GM21825 (cell line): ENCODE measurements around the gene PPP3CA.

Experiments used
- ATAC-seq: cut with Tn5 transposase; IDR thresholded peaks from one replicate; pipeline ENCODE4 v1.9.1; 2021; ENCODE audit warnings: mild to moderate bottlenecking, moderate library complexity; ENCODE audit not compliant: unreplicated experiment

PPP3CA gene

DNA sequence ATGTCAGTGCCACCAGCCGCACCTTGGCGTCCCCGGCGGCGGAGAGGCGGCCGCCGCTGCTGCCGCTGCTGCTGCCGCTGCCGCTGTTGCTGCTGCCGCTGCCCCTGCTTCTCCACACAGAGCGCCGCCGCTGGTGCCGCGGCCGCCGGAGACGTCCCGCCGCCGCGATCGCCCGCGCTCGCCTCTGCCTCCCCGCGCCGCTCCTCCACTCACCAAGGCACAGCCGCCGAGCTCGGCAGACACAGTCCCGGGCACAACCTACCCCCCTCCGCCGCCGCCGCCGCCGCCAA lies at the start of gene PPP3CA:
Gene PPP3CA (minus strand): TSS at position 260 of the 290 bp plus-strand sequence.
- peak; percentile 10 for ATAC-seq

DNA sequence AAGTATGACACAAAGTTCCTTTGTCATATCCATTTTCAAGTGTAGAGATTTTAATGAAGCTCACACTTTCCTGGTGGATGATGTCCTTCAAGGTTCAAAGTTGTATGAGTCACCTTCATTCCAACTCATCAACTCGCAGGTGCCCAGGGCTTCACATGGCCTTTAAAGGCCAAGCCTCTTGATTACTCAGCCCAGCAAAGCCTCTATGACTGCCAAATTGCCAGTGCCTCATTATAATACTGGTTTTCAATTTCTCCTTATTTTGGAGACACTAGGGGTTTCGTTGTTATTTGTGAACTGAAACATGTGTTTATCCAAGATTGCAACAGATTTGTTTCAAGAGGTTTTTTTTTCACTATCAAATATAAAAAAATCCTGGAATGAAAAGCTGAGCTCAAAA lies 45.9 kb upstream of the PPP3CA start:
- ATAC-seq = no peak

DNA sequence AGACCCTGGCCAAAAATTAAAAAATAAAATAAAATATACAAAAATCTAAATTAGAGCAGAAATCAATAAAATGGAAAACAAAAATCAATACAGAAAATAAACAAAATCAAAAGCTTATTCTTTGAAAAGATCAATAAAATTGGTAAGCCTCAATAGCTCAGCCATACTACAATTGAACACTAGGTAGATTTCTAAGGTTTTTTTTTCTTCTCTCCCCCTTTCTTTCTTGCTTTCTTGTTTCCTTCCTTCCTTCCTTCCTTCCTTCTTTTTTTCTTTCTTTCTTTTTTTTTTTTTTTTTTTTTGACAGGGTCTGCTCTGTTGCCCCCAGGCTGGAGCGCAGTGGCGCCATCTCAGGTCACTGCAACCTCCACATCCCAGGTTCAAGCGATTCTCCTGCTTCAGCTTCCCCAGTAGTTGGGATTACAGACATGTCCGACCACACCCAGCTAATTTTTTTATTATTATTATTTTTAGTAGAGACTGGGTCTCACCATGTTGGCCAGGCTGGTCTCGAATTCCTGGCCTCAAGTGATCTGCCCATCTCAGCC lies 23.4 kb upstream of the PPP3CA start:
- no peak for ATAC-seq

DNA sequence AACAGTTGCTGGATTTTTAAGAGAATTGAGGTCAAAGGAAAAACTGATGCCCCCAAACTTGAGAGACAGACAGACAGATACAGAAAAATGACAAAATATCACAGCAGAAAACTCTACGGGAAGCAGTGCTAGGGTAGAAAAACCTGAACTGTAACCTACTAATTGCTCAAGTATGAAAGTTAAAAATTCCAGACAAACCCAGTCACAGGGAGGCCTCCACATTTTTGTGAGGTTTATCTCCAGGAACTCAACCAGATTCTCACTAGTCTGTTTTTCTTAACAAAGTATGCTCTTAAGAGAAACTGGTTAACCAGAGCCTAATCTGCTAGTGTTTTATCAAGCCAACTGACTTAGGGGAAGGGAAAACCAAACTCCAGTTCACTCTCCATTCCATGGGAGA lies 19.9 kb upstream of the PPP3CA start:
- no peak for ATAC-seq

GRCh38 chr4:101366331-101366730 lies 19.0 kb upstream of the PPP3CA start:
- ATAC-seq = no peak

GRCh38 chr4:101357751-101358150 lies 10.4 kb upstream of the PPP3CA start:
- no peak for ATAC-seq

DNA sequence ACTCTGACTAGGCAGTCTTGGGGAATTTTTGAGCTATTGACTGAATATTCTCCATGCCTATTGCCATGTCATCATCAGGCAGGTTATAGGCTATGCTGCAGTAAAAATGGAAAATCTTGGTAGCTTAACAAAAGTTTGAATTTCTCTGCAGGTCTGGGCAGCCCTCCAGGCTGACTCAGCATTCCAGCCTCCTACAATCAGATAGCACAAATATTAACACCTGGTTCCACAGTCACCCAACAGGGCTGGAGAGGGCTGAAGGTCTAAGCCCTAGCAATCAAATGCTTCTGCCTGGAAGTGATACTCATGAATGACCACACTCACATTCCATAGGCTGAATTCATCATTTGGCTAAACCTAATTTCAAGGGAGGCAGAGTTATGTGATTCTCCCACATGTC lies 9.6 kb upstream of the PPP3CA start:
- ATAC-seq = no peak

DNA sequence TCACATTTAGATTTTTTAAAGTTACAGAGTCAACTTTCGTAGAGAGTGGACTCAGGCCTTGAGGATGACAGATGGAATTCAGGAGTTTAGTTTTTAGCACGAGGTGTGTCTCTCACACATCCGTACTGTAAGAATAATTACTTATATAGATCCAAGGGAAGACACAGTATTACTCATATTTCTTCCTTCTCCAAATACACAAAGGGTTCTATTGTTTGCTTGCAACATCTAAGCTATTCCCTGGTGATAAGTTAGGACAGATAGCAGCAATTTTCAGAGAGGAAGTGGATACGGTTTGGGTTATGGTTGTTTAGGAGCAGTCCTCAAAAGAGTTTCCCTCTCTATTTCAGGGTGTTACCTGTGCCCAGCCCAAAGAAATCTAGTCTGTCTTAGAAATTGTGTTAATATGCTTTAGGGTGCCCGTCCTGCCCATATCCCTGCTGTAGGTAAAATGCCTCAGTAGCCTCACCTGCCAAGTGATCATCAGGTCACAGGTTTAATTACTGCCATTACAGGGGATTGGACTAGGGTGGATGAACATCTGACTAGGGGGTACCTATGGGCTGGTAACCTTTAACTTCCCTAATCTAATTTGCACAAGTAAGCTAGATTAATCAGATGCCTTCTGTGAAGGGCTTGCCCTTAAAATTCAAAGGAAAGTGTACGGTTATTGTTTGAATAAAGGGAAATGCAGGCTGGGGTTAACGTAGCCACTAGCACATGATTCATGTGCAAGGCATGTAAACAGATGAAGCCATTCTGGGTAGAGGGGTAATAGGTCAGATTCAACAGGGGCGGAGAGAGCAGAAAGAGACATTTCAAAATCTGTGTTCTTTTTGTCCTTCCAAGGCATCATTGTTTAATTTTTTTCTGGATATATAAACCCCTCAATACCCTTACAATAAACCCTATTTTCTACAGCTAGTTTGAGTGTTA lies 8.7 kb upstream of the PPP3CA start:
- no peak for ATAC-seq

DNA sequence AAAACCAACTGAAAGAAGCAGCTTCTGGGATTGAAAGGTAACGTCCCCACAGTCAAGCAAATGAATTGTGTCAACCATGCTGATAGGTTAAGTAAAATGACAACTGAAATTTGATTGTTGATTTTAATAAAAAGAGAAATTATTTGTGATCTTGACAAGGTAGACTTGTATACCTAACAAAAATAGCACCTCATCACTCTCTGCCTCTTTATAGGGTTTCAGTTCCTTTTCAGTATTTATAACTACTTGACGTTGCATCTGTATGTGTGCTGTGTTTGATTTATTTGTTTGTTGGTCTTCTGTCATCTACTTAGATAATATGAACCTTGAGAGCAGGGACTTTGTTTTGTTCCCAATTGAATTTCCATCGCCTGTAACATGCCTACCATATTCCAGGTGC lies 7.9 kb upstream of the PPP3CA start:
- ATAC-seq = peak; percentile 98

- ATAC-seq = no peak
Observed at GRCh38 chr4:101349801-101350064, 2.4 kb upstream of the PPP3CA start.

DNA sequence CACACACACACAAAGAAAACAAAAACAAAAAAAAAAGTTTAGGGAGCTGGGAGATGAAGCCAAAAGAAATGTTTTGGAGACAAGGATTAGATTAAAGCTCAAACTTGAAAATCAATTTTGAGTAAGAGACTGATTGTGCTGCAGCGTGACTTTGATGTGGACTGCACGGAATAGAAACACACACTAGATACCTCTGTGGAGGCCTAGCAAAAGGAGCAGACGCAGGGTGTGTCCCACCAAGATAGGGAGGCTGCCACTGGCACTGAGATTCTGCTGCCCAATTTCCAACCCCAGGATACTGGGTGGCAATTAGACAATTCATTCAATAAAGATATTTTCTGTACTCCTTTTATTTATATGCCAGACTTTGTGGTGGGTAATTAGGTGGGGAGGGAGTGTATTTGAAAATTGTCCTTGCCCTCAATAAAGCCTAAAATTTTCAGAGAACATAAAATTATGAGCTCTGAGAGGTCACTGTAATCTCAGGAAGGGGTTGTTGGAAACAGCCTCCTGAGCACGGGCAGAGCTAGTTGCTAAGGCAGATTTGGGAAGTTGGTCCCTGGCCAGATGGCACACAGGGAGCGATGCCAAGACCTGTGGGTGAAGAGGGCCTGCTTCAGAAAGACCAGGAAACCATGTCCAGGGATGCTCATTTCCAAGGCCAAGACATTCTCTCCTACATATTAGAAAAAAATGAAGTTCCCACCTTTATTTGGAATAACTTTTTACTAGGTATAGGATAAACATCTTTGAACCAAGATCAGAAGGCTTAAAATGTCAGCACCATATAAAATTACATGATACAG lies 1.9 kb upstream of the PPP3CA start:
- no peak for ATAC-seq

- ATAC-seq = no peak
Observed at GRCh38 chr4:101348367-101348827, 1.1 kb upstream of the PPP3CA start.

GRCh38 chr4:101347557-101348366 lies 436 bp upstream of the PPP3CA start:
- ATAC-seq = peak; percentile 79

DNA sequence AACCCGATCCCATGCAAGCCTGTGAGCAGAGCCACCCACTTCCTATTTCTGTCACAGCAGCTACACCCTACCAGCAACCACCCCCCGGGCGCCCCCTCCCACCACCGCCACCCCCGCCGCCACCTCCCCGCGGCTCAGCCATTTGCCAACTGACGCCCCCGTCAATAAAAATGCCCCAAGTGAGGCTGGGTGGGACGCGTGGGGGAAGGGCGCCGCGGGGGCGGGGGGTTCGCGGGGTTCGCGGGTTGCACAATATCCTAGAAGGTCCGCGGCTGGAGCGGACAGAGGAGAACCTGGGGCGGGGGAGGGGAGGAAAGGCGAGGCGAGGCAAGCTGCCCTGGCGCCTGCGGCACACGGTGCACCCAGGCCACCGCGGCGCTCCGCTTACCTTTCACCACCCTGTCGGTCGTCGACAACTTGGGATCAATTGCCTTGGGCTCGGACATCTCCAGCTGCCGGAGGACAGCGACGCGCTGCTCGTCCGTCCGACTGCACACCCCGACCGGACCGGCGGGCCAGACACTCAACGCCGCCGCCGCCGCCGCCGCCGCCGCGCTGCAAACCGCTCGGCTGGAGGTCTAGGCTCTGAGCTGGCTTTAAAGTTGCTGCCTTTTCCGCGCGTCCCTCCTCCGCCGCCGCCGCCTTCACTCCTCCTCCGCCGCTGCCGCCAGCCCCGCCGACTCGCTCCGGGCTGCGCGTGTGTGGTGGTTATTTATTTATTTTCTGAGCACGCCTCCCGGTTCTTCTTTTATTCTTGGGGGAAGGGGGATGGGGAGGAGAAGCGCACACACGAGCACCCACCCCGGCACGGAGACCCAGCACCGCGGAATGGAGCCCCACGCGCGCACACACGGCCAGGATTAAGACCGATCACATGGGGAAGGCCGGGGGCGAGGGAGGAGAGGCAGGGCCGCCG lies 717 bp downstream of the PPP3CA start:
- peak; percentile 7 for ATAC-seq

DNA sequence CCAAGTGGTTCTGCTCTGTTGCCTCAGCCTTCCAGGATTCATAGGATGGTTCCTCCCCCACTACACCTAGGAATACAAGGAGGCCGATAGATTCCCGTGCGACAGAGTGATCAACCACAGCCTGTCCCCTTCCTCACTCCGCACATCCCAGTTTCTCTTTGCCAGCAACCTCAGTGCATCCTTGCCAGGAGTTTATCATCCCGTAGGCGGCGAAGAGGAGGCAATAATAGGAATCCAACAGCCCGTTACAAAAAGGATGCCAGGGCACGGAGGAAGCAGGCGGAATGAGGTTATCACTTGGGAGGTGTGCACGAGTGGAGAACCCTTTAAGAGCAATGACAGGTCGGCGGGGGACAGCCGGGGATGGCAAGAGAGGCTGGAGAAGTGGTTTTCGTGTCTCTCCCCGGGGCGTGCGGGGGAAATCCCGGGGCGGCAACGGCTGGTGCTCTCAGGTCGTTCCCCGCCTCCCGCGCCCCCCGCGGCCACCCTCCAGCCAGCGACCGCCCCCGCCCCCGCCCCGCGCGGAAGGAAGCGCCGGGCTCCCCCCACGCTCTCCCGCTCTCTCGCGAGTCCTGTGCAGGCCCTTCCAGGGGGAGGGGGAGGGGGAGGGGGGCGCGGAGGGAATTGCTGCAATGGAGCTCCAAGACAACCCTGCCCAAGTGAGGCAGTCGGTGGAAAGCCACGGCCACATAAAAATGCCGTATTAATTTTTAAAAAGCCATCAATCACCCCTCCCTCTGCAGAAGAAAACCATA lies 1.6 kb downstream of the PPP3CA start:
- ATAC-seq = no peak

- ATAC-seq = no peak
Observed at GRCh38 chr4:101345271-101345595, 2.1 kb downstream of the PPP3CA start.

DNA sequence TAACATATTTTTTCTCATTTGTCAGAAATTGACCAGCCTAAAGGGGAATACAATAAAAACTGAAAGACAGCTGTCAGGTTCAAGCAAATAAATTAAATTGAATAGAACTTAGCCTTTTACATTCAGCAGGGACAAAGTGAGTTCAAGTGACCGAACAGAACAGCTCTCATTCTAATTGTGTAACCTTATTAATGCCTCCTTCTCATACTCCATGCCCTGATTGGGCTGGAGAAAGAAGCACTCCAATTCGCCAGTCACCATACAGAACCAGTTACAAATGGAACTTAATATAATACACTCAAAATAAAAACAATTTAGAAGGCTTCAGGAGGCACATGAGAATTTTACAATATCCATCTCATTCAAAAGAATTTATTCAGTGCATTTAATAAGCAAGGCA lies 8.0 kb downstream of the PPP3CA start:
- no peak for ATAC-seq

DNA sequence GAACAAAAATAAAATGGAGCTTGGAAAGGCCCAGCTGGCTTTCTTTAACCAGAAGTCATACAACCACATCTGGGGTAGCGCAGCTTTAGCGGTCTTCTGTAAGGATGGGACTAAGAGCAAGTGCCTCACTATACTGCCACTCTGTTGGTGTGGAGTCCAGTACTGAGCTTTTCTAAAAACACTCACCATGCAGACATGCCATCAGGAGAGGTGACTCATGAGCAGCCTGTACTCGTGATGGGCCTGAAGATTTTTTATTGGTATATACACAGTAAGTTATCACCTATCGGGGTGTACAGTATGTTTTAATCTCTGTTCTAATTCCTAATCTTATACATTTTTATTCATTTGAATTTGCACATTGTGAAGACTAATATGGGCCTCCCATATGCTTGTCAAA lies 9.6 kb downstream of the PPP3CA start:
- ATAC-seq = no peak

- ATAC-seq = peak; percentile 49
Observed at GRCh38 chr4:101334963-101335572, 12.3 kb downstream of the PPP3CA start.
